Measurements from ENCODE around the gene DRGX.

DNA sequence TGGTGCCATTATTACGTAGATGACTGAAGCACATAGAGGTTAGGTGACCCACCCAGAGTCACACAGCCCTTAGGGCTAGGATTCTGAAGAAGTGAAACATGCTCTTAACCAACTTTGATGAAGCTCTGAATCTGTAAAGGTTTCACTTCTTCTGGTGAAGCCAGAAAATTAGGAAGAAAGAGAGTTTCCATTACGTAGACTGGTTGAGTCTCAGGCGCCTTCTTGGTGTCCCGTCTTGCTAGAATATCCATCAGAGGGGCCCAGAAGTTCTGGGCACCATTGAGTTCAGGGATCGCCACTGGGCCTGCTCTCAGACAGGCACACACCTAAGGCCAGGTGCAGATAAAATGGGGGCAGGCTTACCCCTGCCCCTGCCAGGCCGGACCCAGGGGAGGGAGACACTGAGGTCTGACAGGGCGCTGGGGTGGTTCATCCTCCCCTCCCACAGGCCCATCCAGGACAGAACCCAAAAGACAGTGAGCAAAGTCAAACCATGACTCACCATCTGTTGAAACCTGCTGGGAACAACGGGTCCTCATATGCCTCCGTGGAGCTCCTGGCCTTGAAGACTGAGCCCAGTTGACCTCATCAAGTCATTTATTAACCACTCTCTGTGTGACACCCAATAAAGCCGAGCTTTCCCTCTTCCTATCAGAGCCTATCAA, 33.2 kb downstream of the DRGX start:
- TF ChIP-seq EZH2phosphoT487 (IDR thresholded peaks at IDR 0.05; ENCODE audit: insufficient read depth, low read depth) (no peak), EZH2 (IDR thresholded peaks at IDR 0.05; ENCODE audit: insufficient read depth, poor library complexity, severe bottlenecking) (no peak)

Data from GM23248 (cell line).